Urothelium cell line (cell line): ENCODE results near the gene SPEG.

Experiments used
- DNase-seq: peaks from one replicate; pipeline ENCODE4 v3.0.0; 2011; ENCODE audit warnings: low spot score, mixed read lengths
- FAIRE-seq: peaks from 2 replicates; lab custom pipeline; 2011; peaks lifted over from hg19 to GRCh38; lab: Jason Lieb, UNC

Gene SPEG

DNA sequence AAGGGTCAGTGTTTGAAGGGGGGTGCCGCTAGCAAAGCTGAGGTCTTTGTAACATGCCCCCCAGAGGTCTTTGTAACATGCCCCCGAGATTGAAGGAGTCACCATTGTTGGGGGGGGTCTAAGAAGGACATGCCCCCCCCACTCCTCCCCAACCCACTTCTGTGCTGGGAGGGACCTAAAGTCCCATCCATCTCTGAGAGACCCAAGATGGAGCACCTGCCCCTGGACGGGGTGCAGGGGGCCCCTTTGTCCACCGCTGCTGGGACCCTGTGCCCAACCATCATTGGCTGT, 73.7 kb downstream of the SPEG start:
- DNase-seq (no peak), FAIRE-seq (no peak)

DNA sequence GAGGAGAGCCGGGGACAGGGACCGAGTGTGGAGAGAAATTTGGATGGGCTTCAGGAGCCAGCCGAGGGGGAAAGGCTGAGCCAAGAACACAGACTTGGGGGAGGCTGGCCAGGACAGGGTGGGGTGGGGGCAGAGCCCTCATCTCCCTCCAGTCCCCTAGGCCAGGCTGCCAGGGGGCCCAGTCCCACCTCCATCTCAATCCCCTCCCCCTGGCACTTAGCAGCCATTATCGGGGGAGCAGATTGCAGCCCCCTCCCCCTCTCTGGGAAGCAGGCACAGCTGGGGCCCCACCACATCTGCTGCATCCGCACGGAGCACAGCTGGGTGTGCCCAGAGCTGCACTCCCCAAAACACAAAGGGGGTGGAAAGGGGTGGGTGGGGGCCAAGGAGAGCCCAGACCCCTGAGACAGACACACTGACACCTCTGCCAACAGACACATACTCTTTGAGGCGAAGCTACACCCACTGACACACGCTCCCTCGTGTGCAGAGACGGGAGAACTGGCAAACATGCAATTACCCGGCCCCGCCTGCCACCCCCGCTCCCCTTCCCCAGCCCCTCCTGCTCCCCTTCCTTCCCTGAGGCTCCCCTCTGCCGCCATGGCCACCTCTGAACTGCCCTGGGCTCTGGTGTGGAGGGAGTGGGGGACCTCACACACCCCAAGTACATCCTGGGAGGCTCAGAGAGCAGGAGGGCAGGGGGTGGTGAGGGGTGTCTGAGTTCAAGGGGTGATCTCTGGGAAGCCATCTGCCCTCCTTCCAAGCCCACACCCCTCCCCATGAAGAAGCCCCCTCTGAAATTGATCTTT, 74.5 kb downstream of the SPEG start:
- DNase-seq = no peak

DNA sequence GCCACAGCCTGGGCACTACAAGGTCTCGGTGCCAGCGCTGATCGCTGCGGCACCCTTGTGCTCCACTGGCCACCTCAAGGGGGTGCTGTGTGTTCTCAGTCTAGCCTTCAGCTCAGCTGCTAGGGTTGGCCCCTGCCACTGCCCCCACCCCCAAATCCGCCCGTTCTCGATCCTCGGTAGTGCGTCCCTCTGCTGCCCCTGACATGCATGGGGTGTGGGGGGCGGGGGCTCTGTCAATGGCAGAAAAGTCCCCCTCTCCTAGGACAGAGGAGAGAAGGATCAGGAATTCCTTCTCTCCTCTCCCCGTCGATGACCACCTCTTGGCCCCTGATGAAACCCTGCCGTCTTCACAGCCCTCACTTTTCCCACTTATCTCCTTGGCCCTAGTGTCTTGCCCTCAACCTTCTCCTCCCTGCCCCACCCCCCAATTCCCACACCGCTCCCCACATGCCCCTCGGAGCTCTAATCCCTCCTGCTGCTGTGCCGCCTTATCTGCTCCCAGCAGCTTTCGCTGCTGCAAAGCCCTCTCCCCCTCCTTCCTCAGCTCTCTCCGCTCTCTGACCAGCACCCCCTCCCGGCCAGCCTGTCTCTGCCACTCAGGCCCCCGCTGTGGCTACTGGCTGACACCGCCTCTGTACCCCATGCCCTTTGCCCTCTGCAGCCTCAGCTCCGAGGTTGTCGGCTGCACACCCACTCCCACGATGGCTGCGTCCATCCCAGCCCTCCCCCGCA, 75.3 kb downstream of the SPEG start:
- FAIRE-seq (peak; percentile 42), DNase-seq (peak; percentile 68)

More for the DNA sequence above, 74.5 kb downstream of the SPEG start:
- FAIRE-seq = peak; percentile 35

DNA sequence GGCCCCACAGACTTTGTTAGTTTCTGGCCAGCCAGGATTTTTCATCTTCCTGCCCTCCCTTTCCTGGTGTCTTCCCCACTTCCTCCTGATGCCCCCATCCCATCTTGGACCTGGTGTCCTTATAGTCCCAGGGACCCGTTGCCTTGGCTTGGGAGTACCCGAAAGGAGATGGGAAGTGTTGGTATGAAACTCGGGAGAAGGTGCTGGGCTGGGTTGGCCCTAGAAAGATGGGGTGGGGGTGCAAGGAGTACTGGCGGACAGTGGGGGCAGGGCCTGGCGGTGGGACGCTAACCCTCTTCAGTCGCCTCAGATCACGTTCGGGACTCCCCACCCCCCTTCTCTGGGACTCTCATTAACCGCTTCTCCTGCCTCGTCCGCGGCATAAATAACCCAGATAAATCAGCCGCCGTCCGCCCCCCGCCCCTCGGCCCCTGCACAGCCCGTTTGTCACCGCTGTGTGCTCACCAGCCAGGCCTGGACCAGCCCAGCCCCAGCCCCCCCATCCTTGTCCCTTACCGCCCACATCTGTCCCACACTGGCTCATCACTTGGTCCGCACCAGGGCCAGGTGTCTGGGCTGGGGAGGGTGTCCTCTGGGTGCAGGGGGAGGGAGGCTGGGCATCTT, 76.0 kb downstream of the SPEG start:
- no peak for FAIRE-seq
- no peak for DNase-seq

DNA sequence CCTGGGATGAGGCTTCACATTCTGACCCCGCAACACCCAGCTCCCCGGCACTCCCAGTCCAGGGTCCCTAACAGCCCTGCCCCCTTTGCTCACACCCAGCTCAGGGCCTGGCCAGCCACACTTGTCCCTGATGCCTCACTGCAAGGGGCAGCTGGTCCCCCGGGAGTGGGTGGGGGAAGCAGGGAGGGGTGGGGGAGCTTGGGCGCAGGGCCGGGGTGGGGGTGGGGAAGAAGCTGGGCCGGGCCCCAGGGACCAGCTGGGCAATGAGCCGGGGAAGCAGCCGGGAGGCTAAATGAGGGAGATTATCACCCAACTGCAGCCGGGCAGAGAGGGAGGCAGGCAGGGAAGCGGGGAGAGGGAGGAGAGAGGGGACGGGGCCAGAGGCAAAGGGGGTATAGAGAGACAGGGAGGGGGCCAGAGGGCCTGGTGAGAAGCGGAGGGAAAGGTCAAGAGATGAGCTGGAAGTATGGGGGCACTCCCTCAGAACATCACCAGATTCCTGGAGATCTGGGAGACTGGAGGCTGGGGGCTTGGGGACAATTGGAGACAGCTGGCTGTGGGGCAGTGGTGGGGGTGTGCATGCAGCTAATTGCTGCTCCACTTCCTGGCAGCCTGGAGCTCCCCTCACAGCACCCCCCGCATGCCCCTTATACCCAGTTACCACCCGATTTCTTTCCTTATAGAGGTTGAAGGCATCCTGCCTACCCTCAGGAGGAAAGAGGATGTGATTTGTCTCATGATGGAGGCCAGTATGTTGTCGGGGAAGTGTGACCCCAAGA, 77.1 kb downstream of the SPEG start:
- no peak for DNase-seq
- FAIRE-seq = no peak

DNA sequence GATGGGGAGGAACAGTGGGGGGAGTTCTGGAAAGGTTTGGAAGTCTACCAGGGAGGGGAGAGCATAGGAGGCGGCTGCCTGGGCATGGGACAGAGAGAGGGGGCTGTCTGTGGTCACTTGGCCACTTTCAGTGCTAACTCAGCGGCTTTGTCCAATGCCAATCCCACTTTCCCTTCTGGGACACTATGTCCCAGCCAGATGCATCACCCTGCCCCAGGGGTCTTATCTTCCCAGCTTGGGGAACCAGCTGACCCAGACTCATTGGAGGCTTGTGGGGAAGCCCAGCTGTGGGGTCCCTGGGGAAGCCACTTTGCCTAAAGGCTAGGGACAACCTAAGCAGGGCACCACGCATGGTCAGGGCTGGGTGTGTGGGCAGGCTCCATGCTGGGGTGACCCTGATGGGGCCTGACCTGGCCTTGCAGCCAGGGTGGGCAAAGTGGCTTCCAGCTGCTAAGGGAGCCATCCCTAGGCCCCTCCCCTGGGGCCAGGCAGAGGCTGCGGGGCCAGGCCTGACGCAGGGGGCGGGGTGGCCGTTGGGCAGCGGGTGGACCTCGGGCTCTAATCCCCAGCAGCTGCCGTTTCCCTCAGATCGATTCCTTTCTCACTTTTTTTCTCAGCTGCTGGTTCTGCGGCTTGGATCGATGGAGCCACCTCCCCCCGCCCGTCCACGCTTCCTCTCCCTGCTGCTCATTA, 78.0 kb downstream of the SPEG start:
- DNase-seq (no peak), FAIRE-seq (no peak)

DNA sequence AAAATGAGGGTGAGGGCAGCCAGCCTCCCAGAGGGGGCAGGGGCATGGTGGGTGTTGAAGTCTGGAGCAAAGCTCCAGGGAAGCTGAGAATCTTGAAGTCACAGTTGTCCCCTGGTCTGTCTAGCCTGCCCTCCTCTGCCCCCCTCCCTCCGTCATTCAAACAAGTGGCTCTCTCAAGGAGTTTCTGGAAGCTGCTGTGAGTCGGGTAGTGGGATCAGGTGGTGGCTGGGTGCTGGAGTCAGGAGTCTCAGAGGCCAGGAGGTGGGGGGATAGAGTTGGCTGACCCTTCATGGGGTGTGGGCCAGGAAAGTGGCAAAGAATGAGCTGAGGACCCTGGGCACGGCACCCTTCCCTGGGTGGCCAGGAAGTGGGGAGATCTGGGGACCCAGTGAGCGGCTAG, 79.1 kb downstream of the SPEG start:
- DNase-seq (no peak), FAIRE-seq (no peak)

DNA sequence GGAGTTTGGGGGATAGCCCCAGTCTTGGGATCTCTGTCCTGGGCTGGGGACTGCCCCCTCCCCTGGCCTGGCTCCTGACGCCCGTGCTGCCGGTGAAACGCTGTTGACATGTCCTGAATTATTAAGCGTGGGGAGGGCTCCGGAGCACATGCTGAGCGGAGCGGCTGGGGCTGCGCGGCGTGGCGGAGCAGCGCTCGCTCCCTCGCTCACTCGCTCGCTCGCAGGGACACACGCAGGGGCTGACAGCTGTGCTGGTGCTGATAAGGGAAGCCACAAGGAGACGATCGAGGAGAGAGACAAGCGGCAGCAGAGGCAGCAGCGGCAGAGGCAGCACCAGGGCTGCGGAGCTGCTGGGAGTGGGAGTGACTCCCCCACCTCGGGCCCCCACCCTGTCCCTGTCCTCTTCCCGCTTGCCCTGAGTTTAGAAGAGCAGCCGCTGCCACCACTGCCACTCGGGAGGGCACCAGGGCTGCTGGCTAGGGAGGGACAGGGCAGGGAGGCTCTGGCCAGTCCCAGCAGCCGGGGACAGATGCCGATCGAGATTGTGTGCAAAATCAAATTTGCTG, 79.6 kb downstream of the SPEG start, which contains the start of gene ASIC4:
Gene ASIC4, plus strand, starts transcription at position 287 of the 566 bp plus-strand sequence. Its CDS starts 243 bp downstream, at position 530.
- FAIRE-seq = no peak
- DNase-seq = no peak

DNA sequence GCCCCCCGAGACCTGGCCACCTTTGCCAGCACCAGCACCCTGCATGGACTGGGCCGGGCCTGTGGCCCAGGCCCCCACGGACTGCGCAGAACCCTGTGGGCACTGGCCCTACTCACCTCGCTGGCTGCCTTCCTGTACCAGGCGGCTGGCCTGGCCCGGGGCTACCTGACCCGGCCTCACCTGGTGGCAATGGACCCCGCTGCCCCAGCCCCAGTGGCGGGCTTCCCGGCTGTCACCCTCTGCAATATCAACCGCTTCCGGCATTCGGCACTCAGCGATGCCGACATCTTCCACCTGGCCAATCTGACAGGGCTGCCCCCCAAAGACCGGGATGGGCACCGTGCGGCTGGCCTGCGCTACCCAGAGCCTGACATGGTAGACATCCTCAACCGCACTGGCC, 80.2 kb downstream of the SPEG start:
- DNase-seq (no peak), FAIRE-seq (no peak)

DNA sequence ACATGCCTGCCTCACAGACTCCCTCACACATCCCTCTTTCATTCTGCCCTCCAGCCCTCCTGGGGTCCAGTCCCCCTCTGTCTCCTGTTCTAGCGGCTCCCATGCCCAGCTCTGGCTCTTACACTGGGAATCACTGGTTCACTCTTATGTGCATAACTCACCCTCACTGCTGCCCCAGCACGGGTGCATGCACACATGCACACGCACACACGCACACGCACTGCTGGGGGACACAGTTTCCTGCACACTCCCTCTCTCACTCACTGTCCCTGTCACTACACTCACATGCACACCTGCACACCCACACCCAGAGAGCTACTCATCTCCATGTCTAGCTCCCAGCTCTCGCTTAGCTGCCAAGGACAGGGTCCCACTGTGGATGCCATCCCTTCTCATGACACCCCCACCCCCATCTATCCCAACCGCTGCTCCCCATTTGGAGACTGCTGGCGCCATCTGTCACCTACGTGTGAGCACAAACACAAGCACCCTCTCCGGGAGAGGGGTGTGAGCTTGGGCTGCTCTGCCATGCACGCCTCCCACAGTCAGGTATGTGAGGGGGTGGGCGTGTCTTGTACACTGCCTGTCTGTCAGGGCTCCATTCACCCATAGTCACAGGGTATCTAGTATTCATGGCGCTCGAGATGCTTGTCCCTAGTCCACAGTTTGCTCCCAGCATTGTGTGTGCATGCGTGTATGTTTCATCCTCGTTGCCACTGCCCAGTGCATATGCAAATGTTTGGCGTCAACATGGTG, 81.4 kb downstream of the SPEG start:
- no peak for DNase-seq
- no peak for FAIRE-seq

DNA sequence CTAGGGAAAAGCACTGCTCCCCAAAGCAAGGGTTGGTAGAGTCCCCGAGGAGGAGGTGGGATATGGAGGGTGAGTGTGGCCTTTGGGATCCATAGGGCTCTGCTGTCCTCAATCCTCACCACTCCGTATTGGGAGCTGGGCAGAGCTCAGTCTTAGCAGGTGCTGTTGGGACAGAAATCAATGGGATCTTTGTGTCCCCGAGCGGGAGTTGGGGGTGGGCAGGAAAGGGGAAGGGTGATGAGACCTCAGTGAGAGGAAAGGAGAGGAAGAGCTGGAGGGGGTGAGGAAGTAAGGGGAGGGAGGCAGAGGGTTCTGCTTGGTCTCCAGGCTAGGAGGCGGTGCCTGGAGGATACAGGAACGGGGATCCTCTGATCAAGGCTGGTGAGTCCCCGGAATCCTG, 82.2 kb downstream of the SPEG start:
- no peak for FAIRE-seq
- DNase-seq = no peak

DNA sequence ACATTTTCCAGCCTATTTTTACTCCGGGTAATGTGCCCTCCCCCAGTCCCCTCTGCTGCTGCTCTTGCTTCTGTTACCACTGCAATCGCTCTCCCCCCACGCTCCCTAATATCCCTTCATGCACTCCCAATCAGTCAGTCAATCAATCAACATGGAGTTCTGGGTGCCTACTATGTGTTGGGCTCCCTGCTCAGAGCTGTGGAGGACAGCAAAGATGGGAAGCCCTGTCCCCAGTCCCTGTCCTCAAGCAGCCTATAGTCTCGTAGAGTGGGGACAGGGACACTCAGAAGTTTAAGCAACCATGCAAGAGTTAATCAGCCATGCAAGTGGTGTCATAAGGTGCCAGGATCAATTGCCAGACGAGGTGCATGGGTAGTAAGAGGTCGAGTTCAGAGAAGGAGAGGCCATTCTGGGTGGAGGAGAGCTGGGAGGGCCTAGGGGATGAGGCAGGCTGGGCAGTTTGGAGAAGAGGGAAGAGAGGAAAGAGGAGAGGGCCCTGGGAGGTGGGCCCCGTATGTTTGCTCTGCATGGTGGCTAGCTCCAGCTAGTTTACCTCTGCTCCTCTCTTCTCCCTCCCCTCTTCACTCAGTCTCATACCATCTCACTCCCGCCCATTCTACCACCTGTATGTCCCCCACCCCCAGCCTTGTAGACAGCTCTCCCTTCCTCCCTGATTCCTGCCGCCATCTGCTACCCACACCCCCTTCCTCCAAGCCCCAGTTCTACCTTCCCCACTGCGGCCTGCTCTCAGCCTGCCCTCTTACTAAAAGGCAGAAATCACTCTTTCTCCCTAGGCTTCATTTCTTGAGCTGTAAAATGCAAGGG, 83.5 kb downstream of the SPEG start:
- FAIRE-seq (no peak), DNase-seq (no peak)

DNA sequence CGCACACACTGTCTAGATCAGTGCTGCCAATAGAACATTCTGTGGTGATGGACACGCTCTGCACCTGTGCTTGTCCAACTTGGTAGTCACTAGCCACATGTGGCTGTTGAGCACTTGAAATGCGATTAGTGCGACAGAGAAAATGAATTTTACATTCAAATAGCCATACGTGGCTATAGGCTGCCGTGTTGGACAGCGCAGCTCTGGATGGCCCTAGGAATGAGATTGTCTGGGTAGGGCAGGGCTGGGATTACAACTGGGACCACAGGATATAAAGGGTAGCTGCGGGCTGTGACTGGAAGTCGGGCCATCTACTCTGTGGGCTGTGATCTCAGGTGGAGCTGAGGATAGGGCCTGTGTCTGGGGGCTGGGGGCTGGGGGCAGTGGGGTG, 84.9 kb downstream of the SPEG start:
- no peak for DNase-seq
- no peak for FAIRE-seq

DNA sequence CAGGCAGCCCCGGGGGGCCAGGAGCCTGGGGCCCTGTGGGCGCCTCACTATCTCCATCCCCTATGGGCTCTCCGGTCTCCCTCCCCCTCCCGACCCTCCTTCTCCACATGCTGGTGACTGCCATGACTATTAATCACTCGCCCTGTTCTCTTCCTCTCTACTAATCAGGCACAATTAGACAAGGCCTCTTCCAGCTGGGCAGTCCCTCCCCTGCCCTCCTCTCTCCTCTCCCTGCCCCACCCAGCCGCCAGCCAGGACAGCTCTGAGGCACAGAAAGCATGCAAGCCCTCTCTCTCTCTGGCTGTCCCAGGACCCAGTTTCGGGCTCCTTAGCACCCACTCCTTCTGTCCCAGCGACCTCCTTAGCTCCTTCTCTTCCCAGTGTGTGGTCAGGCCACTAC, 85.4 kb downstream of the SPEG start:
- FAIRE-seq = no peak

DNA sequence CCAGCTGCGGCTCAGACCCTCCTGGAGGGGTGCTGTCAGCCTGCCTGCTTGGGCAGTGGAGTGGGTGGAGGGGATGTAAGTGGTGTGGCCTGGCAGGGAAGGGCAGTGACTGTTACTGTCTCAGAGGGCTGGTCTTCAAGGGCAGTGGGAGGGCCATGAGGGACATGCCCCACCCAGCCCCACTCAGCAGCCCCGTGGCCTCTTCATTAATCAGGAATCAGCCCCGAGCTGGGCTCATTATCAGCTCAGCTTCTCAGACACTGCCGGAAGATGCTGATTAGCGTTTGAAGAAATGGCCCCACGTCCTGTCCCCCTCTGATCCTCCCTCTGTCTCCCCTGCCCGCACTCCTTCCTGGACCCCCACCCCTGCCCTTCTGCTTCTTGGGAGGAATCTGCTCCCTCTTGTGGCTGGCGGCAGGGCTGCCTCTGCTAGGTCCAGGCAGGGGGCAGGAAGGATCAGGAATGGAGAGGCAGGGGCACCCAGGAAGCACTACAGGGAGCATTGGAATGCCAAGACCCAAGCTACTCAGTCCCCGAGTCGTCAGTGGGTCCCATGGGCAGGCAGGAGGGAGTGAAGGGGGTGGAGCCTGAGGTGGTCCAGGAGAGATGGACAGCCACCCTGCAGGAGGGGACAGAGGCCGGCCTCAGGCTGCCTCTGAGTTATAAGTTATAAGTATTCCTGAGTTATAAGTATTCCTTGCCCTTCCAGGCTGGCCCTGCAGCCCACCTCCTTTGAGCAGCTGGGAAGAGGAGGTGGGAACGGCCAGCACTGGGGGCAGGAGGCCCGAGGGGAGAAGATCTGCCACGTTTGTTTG, 86.6 kb downstream of the SPEG start:
- FAIRE-seq = peak; percentile 20
- peak; percentile 85 for DNase-seq

More for the DNA sequence above, 85.4 kb downstream of the SPEG start:
- DNase-seq = no peak

DNA sequence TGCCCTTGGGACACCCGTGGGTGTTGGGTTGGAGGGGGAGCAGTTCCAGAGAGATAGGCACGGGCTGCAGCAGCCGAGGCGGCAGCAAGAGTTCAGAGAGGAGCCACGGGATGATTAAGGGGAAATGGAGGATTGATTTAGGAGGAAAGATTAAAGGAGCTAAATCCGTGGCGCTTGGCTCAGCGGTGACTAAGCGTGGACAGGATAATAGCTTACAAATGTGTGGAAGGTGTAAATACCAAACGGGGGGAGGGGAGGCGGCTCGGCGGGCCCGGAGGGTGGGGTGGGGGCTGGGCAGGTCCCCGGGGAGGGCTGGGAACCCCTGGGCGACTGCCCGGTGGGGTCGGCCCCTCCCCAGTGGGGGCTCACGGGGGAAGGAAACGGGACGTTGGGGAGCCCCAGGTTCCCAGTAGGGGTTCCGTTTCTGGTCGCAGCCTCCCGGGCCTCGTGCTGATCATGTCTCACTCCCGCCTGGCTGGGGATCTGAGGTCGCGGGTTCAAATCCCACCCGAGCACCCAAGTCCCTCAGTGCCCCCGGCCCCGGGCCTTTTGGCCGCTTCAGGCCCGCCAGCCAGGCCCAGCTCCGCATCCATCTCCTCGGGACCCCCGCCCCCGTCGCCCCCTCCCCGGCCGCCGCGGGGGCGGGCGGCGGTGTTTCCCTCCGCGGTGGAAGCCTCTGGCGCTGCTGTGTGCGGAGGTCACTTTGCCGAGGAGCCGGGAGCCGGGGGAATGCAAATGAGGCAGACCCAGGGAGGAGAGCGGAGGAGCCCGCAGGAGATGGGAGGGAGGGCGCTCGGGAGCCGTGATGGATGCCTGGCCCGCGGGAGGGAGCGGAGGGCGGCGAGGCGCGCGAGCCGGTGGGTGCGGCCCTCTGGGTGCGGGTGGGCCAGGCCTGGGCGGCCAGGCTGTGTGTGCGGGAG, 87.7 kb downstream of the SPEG start:
- peak; percentile 37 for DNase-seq
- FAIRE-seq = no peak
